22Rv1 (cell line): Measurements from ENCODE around the gene H6PD.

ENCODE experiments used
- H3K27ac ChIP-seq: fragments of 450-650 bp; 2 replicates; pipeline ENCODE4 v1.5.1; 2017
- ZFX ChIP-seq: fragments of 450-650 bp; IDR thresholded peaks from 2 replicates; pipeline ENCODE4 v1.6.1; 2017; ENCODE audit warnings: antibody characterized with exemption, borderline replicate concordance
- TF ChIP-seq, protein P1 (sequence below): fragments of 450-650 bp; IDR thresholded peaks from 2 replicates; pipeline ENCODE4 v1.5.1; 2017; ENCODE audit warnings: mild to moderate bottlenecking

The H6PD gene

DNA sequence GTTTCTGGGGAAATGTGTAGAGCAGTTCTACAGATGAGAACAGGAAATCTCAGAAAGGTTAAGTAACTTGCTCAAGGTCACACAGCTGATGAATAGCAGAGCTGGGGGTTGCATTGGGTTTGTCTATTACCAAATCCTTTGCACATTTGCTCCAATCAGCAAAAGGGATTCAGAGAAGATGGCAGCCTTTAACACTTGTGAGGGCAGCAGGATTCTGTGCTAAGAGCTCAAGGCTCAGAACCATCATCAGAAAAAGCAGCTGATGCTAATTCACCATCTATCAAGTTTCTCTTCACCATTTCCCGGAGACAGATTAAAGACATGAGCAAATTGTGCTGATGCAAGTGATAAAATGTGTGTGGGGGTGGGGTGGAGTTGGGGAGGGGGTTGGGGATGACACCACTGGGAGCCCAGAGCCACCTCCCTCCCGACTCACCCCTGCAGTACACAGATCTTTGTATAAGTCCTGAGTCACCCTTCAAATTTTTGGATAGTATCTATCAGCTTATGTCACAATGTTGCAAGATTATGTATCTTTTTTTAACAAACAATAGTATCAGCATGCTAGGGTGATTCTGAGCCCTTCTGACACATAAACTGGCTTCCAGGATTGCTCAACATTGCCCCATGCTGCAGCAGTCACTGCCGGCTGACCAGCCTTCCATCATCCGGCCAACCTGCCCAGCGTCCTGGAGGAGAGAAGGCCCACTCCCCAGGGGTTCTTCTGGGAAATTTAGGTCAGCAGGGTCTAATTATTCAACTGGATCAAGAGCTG lies 55.3 kb downstream of the H6PD start:
- H3K27ac ChIP-seq = no peak overlapping the region
- TF ChIP-seq, protein P1, sequence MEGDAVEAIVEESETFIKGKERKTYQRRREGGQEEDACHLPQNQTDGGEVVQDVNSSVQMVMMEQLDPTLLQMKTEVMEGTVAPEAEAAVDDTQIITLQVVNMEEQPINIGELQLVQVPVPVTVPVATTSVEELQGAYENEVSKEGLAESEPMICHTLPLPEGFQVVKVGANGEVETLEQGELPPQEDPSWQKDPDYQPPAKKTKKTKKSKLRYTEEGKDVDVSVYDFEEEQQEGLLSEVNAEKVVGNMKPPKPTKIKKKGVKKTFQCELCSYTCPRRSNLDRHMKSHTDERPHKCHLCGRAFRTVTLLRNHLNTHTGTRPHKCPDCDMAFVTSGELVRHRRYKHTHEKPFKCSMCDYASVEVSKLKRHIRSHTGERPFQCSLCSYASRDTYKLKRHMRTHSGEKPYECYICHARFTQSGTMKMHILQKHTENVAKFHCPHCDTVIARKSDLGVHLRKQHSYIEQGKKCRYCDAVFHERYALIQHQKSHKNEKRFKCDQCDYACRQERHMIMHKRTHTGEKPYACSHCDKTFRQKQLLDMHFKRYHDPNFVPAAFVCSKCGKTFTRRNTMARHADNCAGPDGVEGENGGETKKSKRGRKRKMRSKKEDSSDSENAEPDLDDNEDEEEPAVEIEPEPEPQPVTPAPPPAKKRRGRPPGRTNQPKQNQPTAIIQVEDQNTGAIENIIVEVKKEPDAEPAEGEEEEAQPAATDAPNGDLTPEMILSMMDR = no peak
- TF ChIP-seq ZFX = no peak

DNA sequence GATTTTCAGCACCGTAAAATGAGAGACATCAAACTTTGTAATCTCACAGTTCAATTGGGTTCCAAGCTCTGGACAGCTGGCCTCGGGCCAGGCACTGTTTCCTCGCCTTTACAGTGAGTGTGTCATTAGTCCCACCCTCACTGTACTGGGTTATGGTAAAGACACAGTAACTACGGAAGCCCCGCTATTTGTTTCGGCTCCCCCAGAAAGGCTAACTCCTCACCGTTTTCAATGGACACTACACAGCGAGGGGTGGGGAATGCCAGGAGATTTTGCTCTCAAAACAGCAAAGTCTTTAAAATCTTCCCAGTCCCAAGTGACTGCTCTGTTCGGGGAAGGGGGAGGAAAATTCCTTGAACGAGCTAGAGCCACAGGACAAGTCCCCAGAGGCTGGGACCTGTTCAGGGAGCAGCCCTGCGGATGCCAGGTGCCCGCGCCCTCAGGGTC lies 57.4 kb downstream of the H6PD start:
- TF ChIP-seq, protein P1 = no peak
- no peak for TF ChIP-seq ZFX

DNA sequence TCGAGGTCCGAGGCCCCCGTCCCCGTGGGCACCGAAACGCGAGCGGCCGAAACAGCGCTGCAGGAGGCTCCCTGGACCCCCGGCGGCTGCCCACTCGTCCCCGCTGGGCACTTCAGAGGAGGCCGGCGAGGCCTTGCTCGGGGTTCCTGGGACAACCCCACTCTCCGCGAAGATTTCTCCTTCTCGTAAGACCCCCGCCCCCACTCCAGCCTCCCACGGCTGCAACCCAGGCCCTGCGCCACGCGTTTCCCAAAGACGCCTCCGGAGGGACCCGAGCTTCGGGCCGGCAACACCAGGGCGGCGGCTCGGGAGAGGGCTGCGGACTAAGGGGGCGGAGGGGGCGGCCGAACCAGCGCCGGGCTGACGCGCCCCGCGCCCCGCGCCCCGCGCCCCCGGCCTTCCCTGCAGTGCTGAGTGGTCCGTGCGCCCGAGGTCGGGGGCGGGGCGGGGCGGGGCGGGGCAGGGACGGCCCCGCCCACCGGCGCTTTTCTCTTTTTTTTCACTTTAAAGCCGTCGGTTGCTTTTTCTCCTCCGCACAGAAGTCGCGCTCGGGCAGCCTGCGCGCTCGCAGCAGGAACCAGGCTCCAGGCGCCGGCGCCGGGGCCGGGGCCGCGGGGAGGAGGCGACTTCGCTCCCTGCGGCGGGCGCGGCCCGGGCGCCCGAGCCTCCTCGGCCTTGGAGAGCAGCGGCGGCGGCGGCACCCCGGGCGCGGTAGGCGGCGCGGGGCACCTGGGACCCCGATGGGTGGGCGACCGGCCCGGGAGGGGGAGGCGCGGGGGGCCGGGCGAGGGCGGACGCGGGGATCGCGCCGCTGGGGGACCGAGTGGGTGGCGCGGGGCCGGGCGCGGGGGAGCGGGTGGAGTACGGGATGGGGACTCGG lies 58.0 kb downstream of the H6PD start, which contains the start of gene SPSB1:
TSS of gene SPSB1 (plus strand) at position 534 of the 880 bp plus-strand sequence. CDS start 62,998 bp downstream, outside the sequence.
- H3K27ac ChIP-seq = no peak within 1 kb of the TSS
- no peak for TF ChIP-seq ZFX
- TF ChIP-seq, protein P1 = 0 out of 2 replicates have a peak, but pooled peaks have one; percentile 11

More for the DNA sequence above, 57.4 kb downstream of the H6PD start:
- H3K27ac ChIP-seq = no peak overlapping the region

DNA sequence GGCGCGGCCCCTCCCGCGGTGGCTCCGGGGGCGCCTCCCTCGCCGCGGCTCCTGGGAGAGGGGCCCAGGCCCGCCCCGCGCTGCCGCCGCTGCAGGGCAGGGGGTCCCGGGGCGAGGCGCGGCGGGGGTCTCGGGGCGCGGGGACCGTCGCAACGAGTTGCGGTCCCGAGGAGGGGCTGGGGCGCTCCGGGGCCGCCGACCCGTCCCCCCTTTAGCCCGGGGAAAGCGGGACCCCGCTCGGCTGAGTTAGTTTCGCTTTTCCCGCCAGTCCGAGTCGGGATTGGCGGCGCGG lies 58.6 kb downstream of the H6PD start:
- H3K27ac ChIP-seq = no peak overlapping the region
- no peak for TF ChIP-seq ZFX

DNA sequence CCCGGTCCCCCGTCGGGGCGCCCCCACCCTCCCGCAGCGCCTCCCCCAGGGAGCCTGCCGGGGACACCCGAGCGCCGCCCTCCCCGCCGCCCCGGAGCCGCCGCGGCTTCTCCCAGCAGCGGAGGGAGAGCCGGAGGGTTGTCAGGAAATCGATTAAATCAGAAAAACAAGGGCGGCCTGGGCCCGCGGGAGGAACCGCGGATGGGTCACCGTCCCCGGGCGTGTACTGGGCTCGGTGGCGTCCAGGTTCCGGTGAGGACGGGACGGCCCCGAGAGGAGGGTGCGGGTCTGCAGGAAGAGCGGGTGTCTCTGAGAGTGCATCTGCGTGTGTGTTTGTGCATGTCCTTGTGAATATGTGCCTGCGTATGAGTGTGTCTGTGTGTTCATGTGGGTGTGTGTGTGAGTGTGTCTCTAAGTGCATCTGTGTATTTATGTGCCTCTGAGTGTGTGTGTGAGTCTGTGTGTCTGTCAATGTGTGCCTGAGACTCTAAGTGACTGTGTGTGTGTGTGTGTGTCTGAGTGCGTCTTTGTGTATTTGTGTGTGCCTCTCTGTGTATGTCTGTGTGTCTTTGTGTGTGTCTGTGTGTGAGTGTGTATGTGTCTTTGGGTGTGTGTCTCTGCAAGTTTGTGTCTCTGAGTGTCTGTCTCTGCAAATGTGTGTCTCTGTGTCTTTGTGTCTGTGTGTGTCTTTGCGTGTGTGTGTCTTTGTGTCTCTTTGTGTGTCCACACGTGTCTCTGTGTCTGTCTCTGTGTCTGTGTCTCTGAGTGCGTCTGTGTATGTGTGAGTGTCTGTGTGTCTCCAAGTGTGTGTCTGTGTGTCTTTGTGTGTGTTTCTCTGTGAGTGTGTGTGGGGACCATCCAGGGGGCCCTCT lies 59.2 kb downstream of the H6PD start:
- no peak overlapping the region for H3K27ac ChIP-seq
- TF ChIP-seq, protein P1 = no peak
- no peak for TF ChIP-seq ZFX

DNA sequence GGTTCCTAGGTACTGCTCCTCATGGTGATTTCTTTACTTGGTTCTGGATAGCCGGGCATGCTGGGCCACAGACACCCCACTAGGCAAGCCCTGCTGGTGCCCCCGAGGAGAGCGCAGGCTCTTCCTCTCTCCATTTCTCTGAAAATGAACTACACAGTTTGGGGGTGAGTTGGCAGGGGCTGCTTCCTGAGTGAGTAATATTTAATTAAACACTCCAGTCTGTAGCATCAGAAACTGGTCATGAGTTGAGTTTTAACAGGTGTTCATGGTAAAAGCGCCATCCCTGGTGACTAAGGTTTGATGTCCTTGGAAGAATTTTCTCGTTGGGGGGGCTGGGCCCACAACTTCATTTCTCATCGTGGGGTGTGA lies 59.8 kb downstream of the H6PD start:
- no peak overlapping the region for H3K27ac ChIP-seq
- TF ChIP-seq, protein P1 = no peak
- no peak for TF ChIP-seq ZFX

DNA sequence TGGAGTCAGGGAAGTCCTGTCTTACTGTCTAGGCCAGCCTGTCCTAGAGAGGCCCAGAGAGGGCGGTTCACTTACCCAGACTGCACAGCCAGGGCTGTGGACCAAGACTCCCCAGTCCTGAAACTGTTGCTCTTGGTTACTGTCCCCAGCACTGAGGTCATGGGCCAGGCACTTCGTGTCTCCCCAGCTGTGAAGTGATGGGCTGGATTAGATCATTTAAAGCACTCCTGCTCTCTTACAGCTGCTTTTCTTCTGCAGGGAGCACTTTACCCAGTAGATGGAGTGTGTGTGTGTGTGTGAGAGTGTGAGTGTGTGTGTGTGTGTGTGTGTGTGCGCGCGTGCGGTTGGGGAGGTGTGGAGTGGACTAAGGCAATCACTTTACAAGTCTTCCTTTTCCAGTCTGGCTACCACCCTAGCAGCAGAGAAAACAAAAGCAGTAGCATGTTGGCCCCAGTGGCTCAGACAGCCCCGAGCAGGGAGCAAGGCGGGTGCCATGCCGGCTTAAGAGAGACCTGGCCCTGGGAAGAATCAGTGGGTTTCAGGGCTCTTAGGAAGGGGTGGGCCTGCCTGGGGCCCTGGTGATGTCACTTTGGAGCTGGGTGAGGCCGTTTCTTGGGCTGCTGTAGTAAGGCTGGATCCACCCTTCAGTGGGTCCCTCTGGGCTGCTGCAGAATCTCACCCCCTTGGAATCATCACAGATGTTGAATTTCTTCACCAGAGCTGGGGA lies 60.5 kb downstream of the H6PD start:
- H3K27ac ChIP-seq = no peak overlapping the region
- no peak for TF ChIP-seq ZFX
- TF ChIP-seq, protein P1 = no peak
